ENCODE data around the gene TEFM. TPM values are rescaled to one million over a fixed set of nuclear protein-coding genes. Genes with fewer than 3 reads are reported as not detected.

Gene TEFM
- total and polyA plus RNA-seq, 2 experiments from 2014 or later: 8.1 to 24.7 TPM

DNA sequence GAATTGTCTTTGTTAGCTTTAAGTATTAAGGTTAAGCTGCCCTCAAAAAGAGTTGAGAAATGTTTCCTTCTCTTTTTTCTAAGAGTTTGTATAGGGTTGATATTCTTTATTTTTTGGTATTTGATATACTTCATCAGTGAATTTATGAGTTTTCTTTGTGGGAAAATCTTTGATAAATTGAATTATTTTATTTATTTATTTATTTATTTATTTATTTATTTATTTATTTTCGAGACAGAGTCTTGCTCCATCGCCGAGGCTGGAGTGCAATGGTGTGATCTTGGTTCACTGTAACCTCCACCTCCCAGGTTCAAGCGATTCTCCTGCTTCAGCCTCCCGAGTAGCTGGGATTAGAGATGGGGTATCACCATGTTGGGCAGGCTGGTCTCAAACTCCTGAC is 19.9 kb downstream of the TEFM start:
- no peak for DNase-seq
- H3K79me2 ChIP-seq (ENCODE audit: insufficient read depth): no peaks in the 10 kb centered on the region
- no peaks in the 10 kb centered on the region for H3F3A ChIP-seq (ENCODE audit: insufficient read depth)
- no peak overlapping the region for H2AFZ ChIP-seq
- H3K27ac ChIP-seq: no peak overlapping the region
- no peak overlapping the region for H3K9ac ChIP-seq
- H3K4me2 ChIP-seq (ENCODE audit: unreplicated experiment): no peak overlapping the region
- no peaks in the 10 kb centered on the region for H3K9me3 ChIP-seq (ENCODE audit: low read depth)
- no peaks in the 10 kb centered on the region for H4K20me1 ChIP-seq (ENCODE audit: insufficient read depth)
- H3K4me1 ChIP-seq (ENCODE audit: insufficient read depth): no peaks in the 10 kb centered on the region
- TF ChIP-seq EZH2phosphoT487 (IDR thresholded peaks at IDR 0.05; ENCODE audit: insufficient read depth, low read depth): no peak
- no peak for TF ChIP-seq EZH2 (IDR thresholded peaks at IDR 0.05; ENCODE audit: insufficient read depth, poor library complexity, severe bottlenecking)
- H3K27me3 ChIP-seq (replicated peaks; ENCODE audit: insufficient read depth): no peaks in the 10 kb centered on the region
- H3K36me3 ChIP-seq (ENCODE audit: low read depth): no peaks in the 10 kb centered on the region
- no peaks in the 10 kb centered on the region for H3K9me2 ChIP-seq (ENCODE audit: insufficient read depth)
- in situ Hi-C loops (cut with MboI): no loop called here
- whole genome bisulfite sequencing, 2 experiments (ENCODE audit: low coverage in 1 of 2, low lambda C conversion rate in 2 of 2, missing lambda C conversion rate in 2 of 2): 92 to 98% methylated on average over 5 of the region's 5 CpGs
- no peak overlapping the region for H3K4me3 ChIP-seq

DNA sequence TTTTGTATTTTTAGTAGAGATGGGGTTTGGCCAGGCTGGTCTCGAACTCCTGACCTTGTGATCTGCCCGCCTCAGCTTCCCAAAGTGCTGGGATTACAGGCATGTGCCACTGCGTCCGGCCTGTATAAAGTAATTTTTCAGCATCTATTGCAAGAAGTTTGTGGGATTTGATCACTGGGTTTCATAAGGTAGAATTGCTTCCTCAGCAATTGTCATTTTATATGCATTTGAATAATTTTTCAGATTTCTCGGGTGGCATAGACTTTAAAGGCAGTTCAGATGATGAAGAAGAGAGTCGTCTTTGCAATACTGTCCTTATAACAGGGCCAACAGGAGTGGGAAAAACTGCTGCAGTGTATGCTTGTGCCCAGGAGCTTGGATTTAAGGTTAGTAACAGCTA is 37.0 kb downstream of the TEFM start:
- Histone ChIP-seq H3K4me3 (no peak overlapping the region), H3K79me2 (ENCODE audit: insufficient read depth) (no peaks in the 10 kb centered on the region), H4K20me1 (ENCODE audit: insufficient read depth) (no peaks in the 10 kb centered on the region), H3K9ac (no peak overlapping the region), H3K4me1 (ENCODE audit: insufficient read depth) (no peaks in the 10 kb centered on the region), H3K9me3 (ENCODE audit: low read depth) (no peaks in the 10 kb centered on the region), H3K4me2 (ENCODE audit: unreplicated experiment) (no peak overlapping the region), H3K27ac (no peak overlapping the region), H3K36me3 (ENCODE audit: low read depth) (peaks cover 4% of the 10 kb centered on the region; the same call in 1 of the 2 replicates), H3K27me3 (replicated peaks; ENCODE audit: insufficient read depth) (no peaks in the 10 kb centered on the region), H3K9me2 (ENCODE audit: insufficient read depth) (no peaks in the 10 kb centered on the region), H3F3A (ENCODE audit: insufficient read depth) (no peaks in the 10 kb centered on the region), H2AFZ (no peak overlapping the region)
- in situ Hi-C loops (cut with MboI): no loop called here
- TF ChIP-seq EZH2phosphoT487 (IDR thresholded peaks at IDR 0.05; ENCODE audit: insufficient read depth, low read depth) (no peak), EZH2 (IDR thresholded peaks at IDR 0.05; ENCODE audit: insufficient read depth, poor library complexity, severe bottlenecking) (no peak)
- DNase-seq: no peak
- WGBS, 2 experiments (ENCODE audit: low coverage in 1 of 2, low lambda C conversion rate in 2 of 2, missing lambda C conversion rate in 2 of 2): 92 to 94% methylated on average over 6 of the region's 6 CpGs

DNA sequence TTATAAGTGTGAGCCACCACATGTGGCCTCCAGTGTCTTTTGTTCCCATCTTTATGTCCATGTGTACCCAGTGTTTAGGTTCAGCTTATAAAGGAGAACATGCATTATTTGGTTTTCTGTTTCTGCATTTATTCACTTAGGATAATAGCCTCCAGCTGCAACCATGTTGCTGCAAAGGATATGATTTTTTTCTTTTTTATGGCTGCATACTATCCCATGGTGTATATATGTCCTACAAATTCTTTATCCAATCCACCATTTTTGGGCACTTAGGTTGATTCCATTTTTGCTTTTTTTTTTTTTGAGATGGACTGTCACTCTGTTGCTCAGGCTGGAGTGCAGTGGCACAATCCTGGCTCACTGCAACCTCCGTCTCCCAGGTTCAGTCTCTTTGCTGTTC is 41.4 kb downstream of the TEFM start:
- no peaks in the 10 kb centered on the region for H3K9me3 ChIP-seq (ENCODE audit: low read depth)
- H3K79me2 ChIP-seq (ENCODE audit: insufficient read depth): no peaks in the 10 kb centered on the region
- in situ Hi-C loops (cut with MboI): no loop called here
- no peak for DNase-seq
- no peak overlapping the region for H3K9ac ChIP-seq
- no peaks in the 10 kb centered on the region for H4K20me1 ChIP-seq (ENCODE audit: insufficient read depth)
- peaks cover 4% of the 10 kb centered on the region; the same call in 1 of the 2 replicates for H3K36me3 ChIP-seq (ENCODE audit: low read depth)
- H3K9me2 ChIP-seq (ENCODE audit: insufficient read depth): no peaks in the 10 kb centered on the region
- H3K4me3 ChIP-seq: no peak overlapping the region
- WGBS, 2 experiments (ENCODE audit: low coverage in 1 of 2, low lambda C conversion rate in 2 of 2, missing lambda C conversion rate in 2 of 2): 100% methylated on average over 1 of the region's 1 CpG
- H3F3A ChIP-seq (ENCODE audit: insufficient read depth): no peaks in the 10 kb centered on the region
- H2AFZ ChIP-seq: no peak overlapping the region
- TF ChIP-seq EZH2 (IDR thresholded peaks at IDR 0.05; ENCODE audit: insufficient read depth, poor library complexity, severe bottlenecking) (no peak), EZH2phosphoT487 (IDR thresholded peaks at IDR 0.05; ENCODE audit: insufficient read depth, low read depth) (no peak)
- H3K4me1 ChIP-seq (ENCODE audit: insufficient read depth): no peaks in the 10 kb centered on the region
- H3K27me3 ChIP-seq (replicated peaks; ENCODE audit: insufficient read depth): no peaks in the 10 kb centered on the region
- H3K4me2 ChIP-seq (ENCODE audit: unreplicated experiment): no peak overlapping the region
- no peak overlapping the region for H3K27ac ChIP-seq

DNA sequence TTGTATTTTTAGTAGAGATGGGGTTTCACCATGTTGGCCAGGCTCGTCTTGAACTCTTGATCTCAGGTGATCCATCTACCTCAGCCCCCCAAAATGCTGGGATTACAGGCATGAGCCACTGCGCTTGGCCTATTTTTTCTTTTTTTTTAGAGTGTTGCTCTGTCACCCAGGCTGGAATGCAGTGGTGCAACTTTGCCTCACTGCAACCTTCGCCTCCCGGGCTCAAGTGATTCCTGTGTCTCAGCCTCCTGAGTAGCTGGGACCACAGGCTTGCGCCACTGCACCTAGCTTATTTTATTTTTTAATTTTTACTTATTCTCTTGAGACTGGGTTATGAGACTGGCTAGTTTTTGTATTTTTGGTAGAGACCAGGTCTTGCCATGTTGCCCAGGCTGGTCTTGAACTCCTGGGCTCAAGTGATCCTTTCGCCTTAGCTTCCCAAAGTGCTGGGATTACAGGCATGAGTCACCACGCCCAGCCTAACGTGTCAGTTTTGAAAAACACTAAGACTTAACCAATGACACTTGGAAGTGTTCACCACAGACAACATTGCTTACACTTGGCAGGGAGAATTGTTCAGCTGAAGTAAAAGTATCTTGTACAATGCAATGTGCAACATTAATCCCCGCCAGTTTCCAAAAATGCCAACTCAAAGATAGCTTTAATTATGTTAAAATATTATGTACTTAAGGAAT is 47.3 kb downstream of the TEFM start:
- peak; percentile 20 for DNase-seq
- H3K4me2 ChIP-seq (ENCODE audit: unreplicated experiment): no peak overlapping the region
- H4K20me1 ChIP-seq (ENCODE audit: insufficient read depth): no peaks in the 10 kb centered on the region
- in situ Hi-C loops (cut with MboI): no loop called here
- no peaks in the 10 kb centered on the region for H3K27me3 ChIP-seq (replicated peaks; ENCODE audit: insufficient read depth)
- H3K79me2 ChIP-seq (ENCODE audit: insufficient read depth): no peaks in the 10 kb centered on the region
- H3K4me1 ChIP-seq (ENCODE audit: insufficient read depth): no peaks in the 10 kb centered on the region
- H3K36me3 ChIP-seq (ENCODE audit: low read depth): no peaks in the 10 kb centered on the region
- H3K9me3 ChIP-seq (ENCODE audit: low read depth): no peaks in the 10 kb centered on the region
- H3K9ac ChIP-seq: no peak overlapping the region
- no peaks in the 10 kb centered on the region for H3F3A ChIP-seq (ENCODE audit: insufficient read depth)
- H2AFZ ChIP-seq: no peak overlapping the region
- no peaks in the 10 kb centered on the region for H3K9me2 ChIP-seq (ENCODE audit: insufficient read depth)
- H3K27ac ChIP-seq: no peak overlapping the region
- no peak overlapping the region for H3K4me3 ChIP-seq
- 85 to 88% methylated on average over 9 of the region's 9 CpGs for WGBS, 2 experiments (ENCODE audit: low coverage in 1 of 2, low lambda C conversion rate in 2 of 2, missing lambda C conversion rate in 2 of 2)
- TF ChIP-seq EZH2phosphoT487 (IDR thresholded peaks at IDR 0.05; ENCODE audit: insufficient read depth, low read depth): no peak
- TF ChIP-seq EZH2 (IDR thresholded peaks at IDR 0.05; ENCODE audit: insufficient read depth, poor library complexity, severe bottlenecking): no peak

Data from GM23248 (cell line).